GM23338 (cell line): ENCODE data around the gene POLDIP3.

ENCODE experiments used
- CREB1 ChIP-seq: fragments of 250-450 bp; sonication (Bioruptor Pico); IDR thresholded peaks from 2 replicates; pipeline ENCODE4 v1.5.0; 2020; ENCODE audit warnings: low read depth, mild to moderate bottlenecking, moderate library complexity
- CTCF ChIP-seq, 2 experiments: fragments of 200-600 bp in 1 of 2; sonication (generic) in 1 of 2; conservative IDR thresholded peaks; 2 replicates each; pipeline versions ENCODE4 v1.5.1 to v1.6.1; 2016 to 2017; ENCODE audit warnings: antibody characterized with exemption in 2 of 2, low read depth in 2 of 2, mild to moderate bottlenecking in 2 of 2, moderate library complexity in 1 of 2
- JUNB ChIP-seq: IDR thresholded peaks from one replicate; pipeline ENCODE4 v1.6.1; 2016; ENCODE audit warnings: antibody characterized with exemption; ENCODE audit not compliant: unreplicated experiment

- TF ChIP-seq CREB1 (CRISPR knock-in tag) (no peak), CTCF (conservative IDR thresholded peaks at IDR 0.05; ENCODE audit: low read depth in 2 of 2) (no peak), JUNB (no peak)
These were observed 21.8 kb upstream of the POLDIP3 start for GRCh38 chr22:42636506-42636905.
